Measurements from ENCODE around the gene FAAP20.

DNA sequence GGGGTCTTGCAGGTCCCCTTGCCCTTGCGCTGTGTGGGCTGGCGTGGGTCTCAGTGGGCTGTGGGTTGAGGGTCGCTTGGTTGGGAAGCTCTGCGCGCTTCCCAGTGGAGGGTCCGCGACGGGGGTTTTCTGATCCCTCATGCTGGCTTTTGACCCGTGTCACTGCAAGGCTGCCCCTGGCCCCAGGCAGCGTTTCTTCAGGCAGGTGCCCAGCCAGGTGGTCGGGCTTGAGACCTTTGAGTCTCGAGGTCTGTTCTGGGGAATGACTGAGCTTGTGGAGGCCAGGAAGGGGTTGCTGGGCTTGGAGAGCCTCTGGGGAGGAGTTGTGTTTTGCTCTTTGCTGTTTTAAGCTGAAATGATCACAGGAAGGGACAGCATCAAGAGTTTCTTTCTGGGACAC is 38.9 kb upstream of the FAAP20 start:
- TF ChIP-seq POLR2A (IDR thresholded peaks at IDR 0.05) = no peak
- TF ChIP-seq, protein P1, sequence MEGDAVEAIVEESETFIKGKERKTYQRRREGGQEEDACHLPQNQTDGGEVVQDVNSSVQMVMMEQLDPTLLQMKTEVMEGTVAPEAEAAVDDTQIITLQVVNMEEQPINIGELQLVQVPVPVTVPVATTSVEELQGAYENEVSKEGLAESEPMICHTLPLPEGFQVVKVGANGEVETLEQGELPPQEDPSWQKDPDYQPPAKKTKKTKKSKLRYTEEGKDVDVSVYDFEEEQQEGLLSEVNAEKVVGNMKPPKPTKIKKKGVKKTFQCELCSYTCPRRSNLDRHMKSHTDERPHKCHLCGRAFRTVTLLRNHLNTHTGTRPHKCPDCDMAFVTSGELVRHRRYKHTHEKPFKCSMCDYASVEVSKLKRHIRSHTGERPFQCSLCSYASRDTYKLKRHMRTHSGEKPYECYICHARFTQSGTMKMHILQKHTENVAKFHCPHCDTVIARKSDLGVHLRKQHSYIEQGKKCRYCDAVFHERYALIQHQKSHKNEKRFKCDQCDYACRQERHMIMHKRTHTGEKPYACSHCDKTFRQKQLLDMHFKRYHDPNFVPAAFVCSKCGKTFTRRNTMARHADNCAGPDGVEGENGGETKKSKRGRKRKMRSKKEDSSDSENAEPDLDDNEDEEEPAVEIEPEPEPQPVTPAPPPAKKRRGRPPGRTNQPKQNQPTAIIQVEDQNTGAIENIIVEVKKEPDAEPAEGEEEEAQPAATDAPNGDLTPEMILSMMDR (IDR thresholded peaks at IDR 0.05) = no peak
